Spleen (tissue), 7 donors: ENCODE results near the gene RETREG2.

Experiments used
- CTCF ChIP-seq, 11 experiments: fragments of 200-600 bp in 7 of 11; fragments of 450-650 bp in 4 of 11; sonication (generic) in 4 of 11; IDR thresholded peaks in 8 of 11; conservative IDR thresholded peaks in 3 of 11; 1 replicate in 7 of 11; 2 replicates in 4 of 11; pipeline versions ENCODE4 v1.4.0 to v1.8.0; 2016 to 2021; ENCODE audit warnings: antibody characterized with exemption in 11 of 11, inconsistent platforms in 4 of 11, mild to moderate bottlenecking in 1 of 11
- POLR2A ChIP-seq, 3 donors: fragments of 450-650 bp; IDR thresholded peaks; one replicate each; pipeline ENCODE4 v1.5.1; 2017; ENCODE audit warnings: antibody characterized with exemption in 3 of 3, mild to moderate bottlenecking in 1 of 3
- POLR2AphosphoS5 ChIP-seq, 3 donors: sonication (generic); formaldehyde crosslinking; IDR thresholded peaks; one replicate each; pipeline ENCODE4 v1.5.1; 2017; ENCODE audit warnings: antibody characterized with exemption in 3 of 3
- donor health status: DM: no; HTN: no; CAD: no; lungs with moderate emphysema.
- donor health status: DM: no; HTN: no; CAD: no.
- donor health status: DM: no; HTN: no; CAD: no.

DNA sequence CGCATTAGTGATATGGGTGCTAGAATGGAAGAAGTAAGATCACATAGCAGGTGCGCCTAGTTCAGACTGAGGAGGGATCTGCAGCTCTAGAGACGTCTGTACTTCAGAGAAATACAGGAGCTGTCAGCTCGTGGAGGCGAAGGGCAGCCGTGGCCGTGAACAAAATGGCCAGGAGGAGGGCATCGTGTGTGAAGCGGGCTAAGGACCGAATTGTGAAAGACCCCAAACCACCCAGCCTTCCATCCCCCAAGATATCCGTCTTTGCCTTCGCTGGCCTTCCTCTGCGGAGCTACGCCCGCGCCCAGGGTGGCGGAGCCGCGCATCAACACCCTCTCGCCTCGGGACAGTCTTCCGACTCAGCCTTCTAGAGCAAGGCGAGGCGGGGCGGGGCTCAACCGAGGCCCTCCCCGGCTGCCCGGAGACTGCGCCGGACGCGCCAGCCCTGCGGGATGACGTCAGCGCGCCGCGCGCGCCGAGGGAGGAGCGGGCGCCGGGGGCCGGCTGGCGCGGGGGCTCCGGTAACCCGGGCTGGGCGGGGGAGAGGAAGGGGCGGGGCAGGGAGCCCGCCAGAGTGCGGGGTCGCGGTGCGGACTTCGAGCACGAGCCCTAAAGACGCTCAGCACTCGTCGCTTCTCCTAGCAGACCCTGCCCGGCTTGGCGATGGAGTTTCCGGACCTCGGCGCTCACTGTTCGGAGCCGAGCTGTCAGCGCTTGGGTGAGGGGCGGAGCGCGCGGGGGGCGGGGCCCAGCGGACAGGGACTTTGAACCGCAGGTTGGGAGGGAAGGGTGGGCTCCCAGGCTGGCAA lies 28.5 kb downstream of the RETREG2 start, which contains the start of gene ZFAND2B:
- TF ChIP-seq CTCF (IDR thresholded peaks at IDR 0.05 in 8 of 11, conservative IDR thresholded peaks at IDR 0.05 in 3 of 11), result peak in 6 of 11 experiments; percentile 23 to 61 (median 42)
- peak; percentile 30 to 92 (median 65) for TF ChIP-seq POLR2A (IDR thresholded peaks at IDR 0.05)
- peak; percentile 99 to 100 (median 99) for TF ChIP-seq POLR2AphosphoS5 (IDR thresholded peaks at IDR 0.05)
